GM19463 (cell line): ENCODE data around the gene CADM2.
"Not testable (repeated sequence)": the region's sequence is repeated elsewhere in the genome, so short reads cannot be mapped to it uniquely, and the experiment has no call there.

Source experiments
- ATAC-seq: cut with Tn5 transposase; IDR thresholded peaks from one replicate; pipeline ENCODE4 v1.9.1; 2021; ENCODE audit warnings: mild to moderate bottlenecking, moderate library complexity; ENCODE audit not compliant: unreplicated experiment

Gene CADM2

DNA sequence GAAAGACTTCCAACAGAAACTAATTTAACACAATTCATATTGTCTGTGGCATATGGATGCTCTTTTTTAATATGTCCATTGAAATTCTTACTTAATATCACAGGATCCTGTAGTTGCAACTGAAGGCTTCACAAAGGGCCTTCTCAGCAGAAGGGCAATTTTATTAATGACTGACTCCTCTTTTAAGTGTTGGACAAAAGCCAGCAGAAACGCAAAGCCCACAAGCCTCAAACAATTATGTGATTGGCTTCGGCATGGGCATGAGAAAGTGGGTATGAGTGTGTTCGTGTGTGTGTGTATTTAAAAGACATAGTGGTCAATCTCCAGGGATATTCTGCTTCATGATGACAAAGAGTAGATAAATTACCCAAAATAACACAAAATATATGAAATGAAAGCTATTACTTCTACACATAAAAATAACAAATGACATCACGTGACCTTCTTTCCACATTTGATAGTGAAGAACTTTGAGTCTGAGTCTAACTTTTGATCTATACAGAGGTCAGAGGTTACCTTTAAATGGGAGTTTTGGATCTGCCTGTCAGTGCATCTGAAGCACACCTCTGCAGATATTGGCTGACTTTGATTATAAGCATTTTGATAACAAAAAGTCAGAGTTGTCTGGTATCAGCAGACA, 496.9 kb downstream of the CADM2 start:
- ATAC-seq: no peak

DNA sequence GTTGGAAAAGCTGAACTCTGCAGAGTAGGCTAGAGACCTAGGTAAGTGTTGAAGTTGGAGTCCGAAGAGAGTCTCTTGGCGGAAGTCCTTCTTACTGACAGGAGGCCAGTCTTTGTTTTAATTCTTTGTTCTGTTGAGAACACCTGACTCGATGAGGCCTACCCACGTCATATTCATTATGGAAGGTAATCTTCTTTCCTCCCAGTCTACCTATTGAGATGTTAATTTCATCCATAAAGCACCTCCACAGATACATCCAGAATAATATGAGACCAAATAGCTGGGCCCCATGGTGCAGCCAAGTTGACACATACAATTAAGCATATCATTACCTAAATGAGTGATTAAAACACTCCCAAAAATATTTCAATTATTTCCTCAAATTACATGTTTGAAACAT, 515.5 kb downstream of the CADM2 start:
- ATAC-seq: no peak

DNA sequence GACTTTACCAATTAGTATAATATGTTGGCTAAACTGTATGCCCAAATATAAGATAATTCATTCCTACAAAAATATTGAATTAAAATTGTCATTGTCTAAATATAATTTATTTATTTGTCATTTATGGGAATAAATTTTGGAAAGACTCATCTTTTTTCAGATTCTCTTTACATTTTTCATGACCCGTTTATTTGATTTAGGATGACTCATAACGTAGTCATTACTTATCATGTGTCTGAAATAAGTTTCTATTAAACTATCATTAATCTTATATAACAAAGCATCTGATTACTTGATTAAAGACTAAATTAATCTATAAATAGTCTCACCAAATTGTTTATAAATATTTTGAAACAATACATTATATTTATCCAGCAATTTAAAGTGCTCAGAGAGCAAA, 516.6 kb downstream of the CADM2 start:
- ATAC-seq: no peak

DNA sequence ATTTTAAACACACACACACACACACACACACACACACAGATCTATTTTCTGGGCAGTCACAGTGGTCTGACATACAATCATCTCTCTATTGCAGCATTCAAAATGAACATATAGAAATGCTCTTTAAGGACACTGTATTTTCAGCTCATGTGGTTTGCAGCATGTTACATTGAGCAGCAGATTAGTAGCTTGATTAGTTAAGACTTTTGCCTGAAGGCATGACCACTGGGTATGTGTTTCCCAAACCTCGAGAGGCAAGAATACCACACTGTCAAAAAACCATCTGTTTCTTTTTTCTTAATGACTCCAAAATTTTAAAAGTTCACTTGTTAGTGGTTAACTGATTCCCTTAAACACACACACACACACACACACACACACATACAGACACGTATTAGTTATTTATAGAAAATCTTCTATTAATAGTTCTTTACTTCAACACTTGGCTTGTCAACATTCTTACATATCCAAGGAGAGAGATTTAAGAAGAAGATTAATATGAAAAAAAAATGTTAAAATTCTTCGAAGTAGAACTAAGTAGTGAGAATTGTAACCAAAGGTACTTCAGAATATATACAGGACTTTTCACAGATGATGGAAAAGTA, 518.2 kb downstream of the CADM2 start:
- ATAC-seq: no peak

DNA sequence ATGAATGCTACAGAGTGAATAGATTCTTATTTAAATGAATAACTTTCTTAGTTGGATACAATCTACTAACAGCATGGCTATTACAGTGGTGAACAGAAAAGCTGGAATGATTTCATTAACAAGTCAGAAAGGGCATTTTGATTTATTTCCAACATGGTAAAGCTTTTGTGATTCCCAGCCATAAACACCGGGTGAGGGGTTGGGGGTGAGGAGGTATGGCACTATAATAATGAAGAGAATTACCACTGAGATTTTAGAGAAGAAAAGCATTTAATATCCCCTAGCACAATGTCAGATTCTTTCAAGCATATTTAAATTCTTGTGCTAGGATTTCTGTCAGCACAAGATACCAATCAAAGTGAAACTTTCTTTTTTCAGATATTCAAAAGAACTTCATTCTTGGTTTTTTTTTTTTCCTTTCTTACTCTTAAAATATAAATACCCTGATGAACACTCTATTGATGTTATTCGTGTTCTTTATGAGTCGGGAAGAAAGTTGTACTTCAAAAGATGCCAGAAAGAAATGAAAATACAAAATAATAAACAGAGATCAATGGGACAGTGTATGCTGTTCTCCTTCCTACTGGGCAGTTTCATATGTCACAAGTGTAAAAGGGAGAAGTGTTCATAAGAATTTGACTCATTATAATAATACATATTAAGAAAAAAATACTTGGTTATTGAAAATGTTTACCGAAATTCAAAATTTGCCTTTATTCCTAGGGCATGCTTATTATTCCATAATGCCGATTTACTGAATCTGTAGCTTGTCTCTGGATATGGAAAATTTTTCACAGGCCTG, 522.8 kb downstream of the CADM2 start:
- no peak for ATAC-seq

DNA sequence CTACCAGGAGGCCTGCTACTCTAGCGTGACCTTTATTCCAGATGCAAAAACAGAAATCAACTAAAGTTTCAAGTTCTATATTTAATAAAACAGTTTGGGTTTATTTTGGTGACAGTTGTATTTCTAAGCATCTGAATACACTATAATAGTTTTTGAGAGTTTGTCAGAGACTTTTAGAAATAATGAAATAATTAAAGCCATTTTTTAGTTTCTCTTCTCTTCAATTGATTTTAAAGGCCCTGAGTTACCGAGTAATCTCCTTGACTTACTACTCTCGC, 523.4 kb downstream of the CADM2 start:
- ATAC-seq: no peak

DNA sequence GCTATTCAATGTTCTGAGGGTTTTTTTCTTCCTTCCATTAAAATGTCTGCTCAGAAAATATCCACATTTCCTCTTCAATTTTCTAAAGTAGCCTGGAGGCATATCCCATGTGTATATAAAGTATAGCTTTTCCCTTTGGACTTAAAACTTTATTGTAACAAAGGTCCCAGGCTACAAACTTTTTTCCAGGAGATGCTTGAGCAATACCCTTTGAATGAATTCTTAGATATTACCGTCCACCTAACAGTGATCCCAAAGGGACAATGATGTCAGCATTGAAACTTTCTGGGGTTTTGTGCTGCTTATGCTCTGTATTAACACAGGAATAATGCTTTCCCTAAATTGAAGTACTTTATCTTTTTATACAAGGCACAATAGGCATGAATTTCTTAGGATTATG, 525.2 kb downstream of the CADM2 start:
- ATAC-seq: no peak

DNA sequence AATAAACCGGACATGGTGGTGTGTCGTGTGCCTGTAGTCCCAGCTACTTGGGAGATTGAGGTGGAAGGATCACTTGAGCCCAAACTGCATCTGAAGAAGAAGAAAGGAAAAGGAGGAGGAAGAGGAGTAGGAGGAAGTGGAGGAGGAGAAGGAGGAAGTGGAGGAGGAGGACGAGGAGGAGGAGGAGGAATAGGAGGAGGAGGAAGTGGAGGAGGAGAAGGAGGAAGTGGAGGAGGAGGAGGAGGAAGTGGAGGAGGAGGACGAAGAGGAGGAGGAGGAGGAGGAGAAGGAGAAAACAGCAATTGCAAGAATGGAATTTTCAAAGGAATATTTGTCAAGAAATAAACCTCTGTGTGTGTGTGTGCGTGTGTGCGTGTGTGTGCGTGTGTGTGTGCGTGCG, 528.6 kb downstream of the CADM2 start:
- no peak for ATAC-seq

DNA sequence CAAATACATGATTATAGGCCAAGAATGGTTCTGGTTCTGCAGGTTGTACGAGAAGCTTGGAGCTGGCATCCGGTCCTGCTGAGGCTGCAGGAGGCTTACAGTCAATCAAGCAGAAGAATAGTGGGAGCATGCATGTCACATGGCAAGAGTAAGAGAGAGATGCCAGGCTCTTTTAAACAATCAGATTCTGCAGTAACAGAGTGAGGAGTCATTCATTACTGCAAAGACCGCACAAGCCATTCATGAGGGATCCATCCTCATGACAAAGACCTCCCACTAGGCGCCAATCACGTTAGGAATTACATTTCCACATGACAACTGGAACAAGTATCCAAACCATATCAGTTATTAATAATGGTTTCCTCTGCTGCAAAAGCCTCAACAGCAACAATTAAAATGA, 536.8 kb downstream of the CADM2 start:
- ATAC-seq: no peak

DNA sequence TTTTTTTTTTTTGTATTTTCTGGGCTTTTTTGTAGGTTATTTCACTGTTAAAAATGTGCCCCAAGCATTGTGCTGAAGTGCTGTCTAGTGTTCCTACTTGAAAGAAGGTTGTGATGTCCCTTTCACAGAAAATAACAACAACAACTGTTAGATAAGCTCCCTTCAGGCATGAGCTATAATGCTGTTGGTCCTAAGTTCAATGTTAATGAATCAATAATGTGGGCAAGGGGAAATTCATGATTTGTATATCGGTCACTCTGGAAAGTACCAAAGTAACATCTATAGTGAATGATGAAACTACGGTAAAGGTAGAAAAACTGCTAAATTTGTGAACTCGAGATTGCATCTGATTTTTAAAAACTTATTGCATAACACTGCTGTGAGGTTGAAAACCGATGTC, 539.4 kb downstream of the CADM2 start:
- ATAC-seq: no peak

DNA sequence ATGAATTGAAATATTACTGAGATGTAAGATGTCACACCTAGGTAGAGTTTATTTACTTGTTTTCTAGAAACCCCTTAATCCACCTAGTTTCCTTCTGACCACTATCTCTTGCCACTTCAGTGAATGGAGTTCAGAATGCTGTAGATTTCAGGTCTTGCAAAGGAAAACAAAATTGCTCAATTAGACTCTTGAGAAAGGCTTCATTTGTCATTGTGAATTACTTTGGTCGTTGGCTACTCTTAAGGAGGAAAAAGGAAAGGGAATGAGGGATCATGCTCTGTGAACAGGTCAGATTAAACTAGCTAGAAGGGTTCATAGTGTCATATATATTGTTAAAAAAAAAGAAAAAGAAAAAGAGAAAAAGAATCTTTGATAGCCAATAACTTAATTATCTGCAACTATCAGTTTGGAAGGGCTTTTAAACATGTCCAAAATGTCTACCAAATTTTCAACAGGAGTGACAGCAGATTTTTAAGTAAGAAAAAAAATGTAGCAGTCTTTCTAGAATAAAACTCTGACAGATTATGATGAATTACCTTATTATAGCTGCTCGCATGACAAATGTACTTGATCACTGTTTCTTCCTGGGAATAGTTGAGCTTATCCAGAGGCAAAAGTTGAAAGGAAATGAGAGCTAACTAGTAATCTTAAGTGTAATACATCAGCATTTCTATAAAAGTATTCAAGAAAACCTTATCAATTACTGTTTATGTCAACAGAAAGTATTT, 543.5 kb downstream of the CADM2 start:
- no peak for ATAC-seq

DNA sequence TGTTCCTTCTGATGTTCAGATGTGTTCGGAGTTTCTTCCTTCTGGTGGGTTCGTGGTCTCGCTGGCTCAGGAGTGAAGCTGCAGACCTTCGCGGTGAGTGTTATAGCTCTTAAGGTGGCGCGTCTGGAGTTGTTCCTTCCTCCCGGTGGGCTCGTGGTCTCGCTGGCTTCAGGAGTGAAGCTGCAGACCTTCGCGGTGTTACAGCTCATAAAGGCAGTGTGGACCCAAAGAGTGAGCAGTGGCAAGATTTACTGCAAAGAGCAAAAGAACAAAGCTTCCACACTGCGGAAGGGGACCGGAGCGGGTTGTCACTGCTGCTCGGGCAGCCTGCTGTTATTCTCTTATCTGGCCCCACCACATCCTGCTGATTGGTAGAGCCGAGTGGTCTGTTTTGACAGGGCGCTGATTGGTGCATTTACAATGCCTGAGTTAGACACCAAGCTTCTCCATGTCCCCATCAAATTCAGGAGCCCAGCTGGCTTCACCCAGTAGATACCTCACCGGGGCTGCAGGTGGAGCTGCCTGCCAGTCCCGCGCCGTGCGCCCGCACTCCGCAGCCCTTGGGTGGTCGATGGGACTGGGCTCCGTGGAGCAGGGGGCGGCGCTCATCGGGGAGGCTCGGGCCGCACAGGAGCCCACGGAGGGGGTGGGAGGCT, 545.5 kb downstream of the CADM2 start:
- ATAC-seq: not testable (repeated sequence)

DNA sequence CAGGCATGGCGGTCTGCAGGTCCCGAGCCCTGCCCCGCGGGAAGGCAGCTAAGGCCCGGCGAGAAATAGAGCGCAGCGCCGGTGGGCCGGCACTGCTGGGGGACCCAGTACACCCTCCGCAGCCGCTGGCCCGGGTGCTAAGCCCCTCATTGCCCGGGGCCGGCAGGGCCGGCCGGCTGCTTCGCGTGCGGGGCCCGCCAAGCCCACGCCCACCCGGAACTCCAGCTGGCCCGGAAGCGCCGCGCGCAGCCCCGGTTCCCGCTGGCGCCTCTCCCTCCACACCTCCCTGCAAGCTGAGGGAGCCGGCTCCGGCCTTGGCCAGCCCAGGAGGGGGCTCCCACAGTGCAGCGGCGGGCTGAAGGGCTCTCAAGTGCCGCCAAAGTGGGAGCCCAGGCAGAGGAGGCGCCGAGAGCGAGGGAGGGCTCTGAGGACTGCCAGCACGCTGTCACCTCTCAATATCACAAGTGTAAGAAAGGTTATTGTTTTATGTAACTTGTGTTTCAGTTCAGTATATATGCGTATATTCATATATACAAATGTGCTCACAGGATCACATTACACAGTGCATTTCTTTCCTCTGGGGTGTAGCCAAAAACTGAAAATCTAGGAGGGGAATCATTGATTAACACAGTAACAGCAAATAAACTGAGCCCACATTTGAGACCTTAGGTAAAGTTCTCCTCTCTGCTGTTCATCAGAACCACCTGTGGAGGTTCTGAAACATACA, 546.2 kb downstream of the CADM2 start:
- ATAC-seq: not testable (repeated sequence)

DNA sequence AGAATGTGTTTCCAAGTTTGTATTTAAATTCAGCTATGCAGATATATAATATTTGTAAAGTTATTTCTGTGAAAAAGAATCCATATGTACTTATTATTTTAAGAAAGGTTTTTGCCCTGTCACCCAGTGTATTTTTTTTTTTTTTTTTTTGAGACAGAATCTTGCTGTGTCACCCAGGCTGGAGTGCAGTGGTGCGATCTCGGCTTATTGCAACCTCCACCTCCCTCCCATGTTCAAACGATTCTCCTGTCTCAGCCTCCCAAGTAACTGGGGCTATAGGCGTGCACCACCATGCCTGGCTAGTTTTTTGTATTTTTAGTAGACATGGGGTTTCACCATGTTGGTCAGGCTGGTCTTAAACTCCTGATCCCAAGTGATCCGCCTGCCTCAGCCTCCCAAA, 548.3 kb downstream of the CADM2 start:
- ATAC-seq: not testable (repeated sequence)

DNA sequence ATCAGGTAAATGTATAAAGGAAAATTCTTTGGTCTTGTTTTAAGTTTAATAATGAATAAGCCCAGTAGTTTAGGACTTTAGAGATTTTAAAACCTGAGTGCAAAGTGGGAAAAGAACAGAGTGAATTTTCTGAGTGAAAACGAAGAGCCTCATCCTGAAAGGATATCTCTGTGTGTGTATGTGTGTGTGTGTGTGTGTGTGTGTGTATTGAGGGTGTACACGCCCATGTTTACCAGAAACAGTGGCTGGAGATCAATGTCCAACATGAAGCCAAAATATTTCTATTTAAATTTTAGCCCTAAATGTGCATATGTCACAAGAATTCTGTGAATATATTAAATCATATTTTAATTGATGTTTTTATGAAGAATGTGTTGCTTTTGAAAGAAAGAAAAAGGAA, 549.9 kb downstream of the CADM2 start:
- ATAC-seq: no peak

DNA sequence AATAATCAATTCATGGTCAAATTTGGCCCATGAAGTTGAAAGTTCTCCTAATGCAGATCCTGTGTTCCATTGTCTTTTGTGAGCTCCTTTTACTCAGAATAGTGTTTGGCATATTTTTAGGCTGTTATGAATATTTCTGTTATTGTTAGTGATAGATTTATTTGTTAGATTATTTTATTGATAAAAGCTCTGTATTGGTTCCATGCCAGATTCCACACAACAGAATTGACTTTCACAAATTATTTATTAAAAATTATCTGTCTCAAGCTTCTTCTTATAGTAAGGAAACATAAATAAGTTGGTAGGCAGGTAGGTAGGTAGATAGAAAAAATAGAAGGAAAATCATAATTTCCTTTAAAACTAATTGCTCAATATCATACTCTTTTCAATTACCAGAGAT, 557.4 kb downstream of the CADM2 start:
- no peak for ATAC-seq

DNA sequence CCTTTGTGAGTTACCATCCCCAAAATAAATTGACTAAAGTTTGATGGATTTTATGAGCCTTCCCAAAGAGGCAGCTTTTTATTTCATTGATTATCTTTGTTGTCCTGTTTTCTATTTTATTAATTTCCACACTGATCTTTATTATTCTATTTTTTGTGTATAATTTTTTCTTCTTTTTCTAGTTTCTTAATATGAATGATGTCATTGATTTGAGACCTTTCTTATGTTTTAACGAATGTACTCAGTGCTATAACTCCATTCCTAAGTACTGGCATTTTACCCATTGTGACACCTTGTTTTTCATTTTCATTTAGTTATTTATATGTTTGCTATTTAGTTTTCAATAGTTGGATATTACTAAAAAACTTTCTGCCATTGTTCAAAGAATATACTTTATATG, 565.3 kb downstream of the CADM2 start:
- no peak for ATAC-seq

DNA sequence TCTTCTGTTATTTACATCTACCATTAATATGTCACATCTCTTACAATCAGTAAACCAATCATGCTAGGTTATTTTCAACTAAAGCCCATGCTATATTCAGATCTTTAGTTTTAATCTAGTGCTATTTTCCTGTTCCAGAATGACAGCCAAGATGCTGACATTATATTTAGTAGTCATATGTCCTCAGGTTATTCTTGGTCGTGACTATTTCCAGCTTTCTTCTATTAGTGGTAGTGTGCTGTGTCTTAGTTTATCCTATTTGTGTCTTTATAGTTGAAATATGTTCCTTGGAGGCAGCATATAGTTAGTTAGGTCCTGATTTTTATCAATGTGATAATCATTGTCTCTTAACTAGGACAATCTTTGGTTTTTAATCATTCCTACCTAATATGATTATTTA, 566.5 kb downstream of the CADM2 start:
- no peak for ATAC-seq

DNA sequence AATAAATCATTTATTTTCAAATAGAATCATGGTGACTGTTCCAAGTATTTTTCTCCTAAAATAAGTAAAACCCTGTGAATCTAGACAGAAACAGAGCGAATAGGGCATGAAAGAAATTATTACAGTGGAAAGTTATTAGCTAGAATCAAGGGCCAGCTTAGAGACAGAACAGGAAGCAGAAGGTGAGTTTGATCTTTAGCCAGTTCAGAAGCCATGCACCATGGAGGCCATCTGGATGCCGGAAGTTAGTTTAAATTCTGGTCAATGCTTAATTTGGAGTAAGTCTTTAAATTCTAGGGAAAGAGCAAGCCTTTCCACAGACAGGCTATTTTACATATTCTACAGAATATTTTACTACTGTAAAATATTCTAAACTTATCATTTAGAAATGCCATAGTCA, 574.8 kb downstream of the CADM2 start:
- no peak for ATAC-seq

DNA sequence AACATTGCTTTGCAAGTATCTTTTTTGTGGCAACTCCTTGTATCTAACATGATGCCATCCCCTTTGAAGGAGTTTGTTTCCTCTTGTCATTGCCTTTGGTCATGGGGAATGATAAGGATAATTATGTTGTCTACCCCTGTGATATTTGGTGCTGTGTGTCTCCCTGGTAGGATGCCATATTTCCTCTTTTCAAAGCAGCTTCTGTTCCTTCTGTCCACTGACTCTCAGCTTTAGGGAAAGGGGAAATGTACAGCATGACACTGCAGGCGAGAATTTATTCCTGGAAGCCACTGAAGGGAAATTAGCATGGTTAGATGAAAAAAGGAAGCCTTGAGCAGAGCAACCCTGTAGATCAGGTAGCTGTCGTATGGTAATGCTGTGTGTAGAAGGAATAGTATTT, 576.7 kb downstream of the CADM2 start:
- no peak for ATAC-seq

DNA sequence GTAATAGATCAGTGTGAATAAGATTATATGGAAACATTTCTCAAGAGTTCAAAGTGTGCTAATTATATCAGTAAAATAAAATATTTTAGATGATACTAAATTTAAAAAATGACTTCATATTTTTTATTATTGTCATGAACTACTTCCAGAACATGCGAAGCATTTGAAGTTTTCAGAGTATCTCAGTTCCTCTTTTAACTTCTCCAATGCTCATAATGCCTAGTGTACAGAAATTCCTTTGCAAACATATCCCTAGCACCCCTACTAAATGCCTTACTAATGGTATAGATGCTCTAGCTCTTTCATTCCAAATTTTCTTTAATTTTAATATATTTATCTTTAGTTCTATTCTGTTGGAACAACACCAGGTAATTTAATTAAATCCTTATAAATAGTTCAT, 580.4 kb downstream of the CADM2 start:
- ATAC-seq: no peak
